Measurements from ENCODE around the gene IGFBP3.

Gene IGFBP3

GRCh38 chr7:45891462-45892402, 29.3 kb downstream of the IGFBP3 start:
- ATAC-seq = no peak
- no peak for DNase-seq

- ATAC-seq (no peak), DNase-seq (no peak)
Measured at GRCh38 chr7:45890902-45891461, 30.1 kb downstream of the IGFBP3 start.

GRCh38 chr7:45890125-45890901, 30.8 kb downstream of the IGFBP3 start:
- DNase-seq (no peak), ATAC-seq (no peak)

- no peak for DNase-seq
- ATAC-seq = no peak
Measured at GRCh38 chr7:45889367-45890067, 31.6 kb downstream of the IGFBP3 start.

GRCh38 chr7:45888993-45889366, 32.1 kb downstream of the IGFBP3 start:
- no peak for ATAC-seq

GRCh38 chr7:45888185-45888992, 32.7 kb downstream of the IGFBP3 start, which contains the start of gene IGFBP1:
Gene IGFBP1, plus strand, starts transcription at chr7:45888488. Its CDS starts 165 bp downstream, at chr7:45888653.
- peak; percentile 43 for ATAC-seq
- DNase-seq = no peak

More at GRCh38 chr7:45888993-45889366, 32.1 kb downstream of the IGFBP3 start:
- DNase-seq = no peak

GRCh38 chr7:45886931-45887667, 34.0 kb downstream of the IGFBP3 start:
- DNase-seq (no peak), ATAC-seq (no peak)

- ATAC-seq = no peak
- no peak for DNase-seq
Measured at GRCh38 chr7:45885264-45885882, 35.7 kb downstream of the IGFBP3 start.

GRCh38 chr7:45884136-45884535, 36.9 kb downstream of the IGFBP3 start:
- no peak for DNase-seq
- no peak for ATAC-seq

- DNase-seq = no peak
- ATAC-seq = no peak
Measured at GRCh38 chr7:45882465-45882810, 38.6 kb downstream of the IGFBP3 start.

GRCh38 chr7:45881759-45882464, 39.2 kb downstream of the IGFBP3 start:
- no peak for DNase-seq
- no peak for ATAC-seq

GRCh38 chr7:45881280-45881758, 39.8 kb downstream of the IGFBP3 start:
- no peak for DNase-seq
- no peak for ATAC-seq

GRCh38 chr7:45880433-45880860, 40.6 kb downstream of the IGFBP3 start:
- DNase-seq = no peak
- ATAC-seq = no peak

GRCh38 chr7:45878457-45879144, 42.5 kb downstream of the IGFBP3 start:
- ATAC-seq (no peak), DNase-seq (no peak)

- ATAC-seq = no peak
- DNase-seq = no peak
Measured at GRCh38 chr7:45876519-45876918, 44.6 kb downstream of the IGFBP3 start.

- DNase-seq (no peak), ATAC-seq (no peak)
Measured at GRCh38 chr7:45874408-45875131, 46.5 kb downstream of the IGFBP3 start.

GRCh38 chr7:45873355-45873754, 47.7 kb downstream of the IGFBP3 start:
- DNase-seq (no peak), ATAC-seq (no peak)

GRCh38 chr7:45873035-45873354, 48.1 kb downstream of the IGFBP3 start, which contains the start of gene CCDC201:
Gene CCDC201, minus strand, starts transcription at chr7:45873082. Its CDS starts 75 bp downstream, at chr7:45873007.
- no peak for DNase-seq
- ATAC-seq = no peak

Measured in stimulated activated naive CD8-positive, alpha-beta T cell treated with anti-CD3 and anti-CD28 coated beads, Interleukin-15, Interleukin-2, amounts not matched to agents 100 U/mL and 50 U/mL, for 24 hours (primary cell).